SH-SY5Y (cell line): ENCODE measurements around the gene MTG1.

Source experiments
- GATA2 ChIP-seq: IDR thresholded peaks from 2 replicates; pipeline ENCODE4 v1.6.1; 2011; ENCODE audit warnings: mild to moderate bottlenecking, low read depth, low read length
- GATA3 ChIP-seq: IDR thresholded peaks from 2 replicates; pipeline ENCODE4 v1.6.1; 2011; ENCODE audit warnings: low read depth, mild to moderate bottlenecking, low read length, moderate library complexity

DNA sequence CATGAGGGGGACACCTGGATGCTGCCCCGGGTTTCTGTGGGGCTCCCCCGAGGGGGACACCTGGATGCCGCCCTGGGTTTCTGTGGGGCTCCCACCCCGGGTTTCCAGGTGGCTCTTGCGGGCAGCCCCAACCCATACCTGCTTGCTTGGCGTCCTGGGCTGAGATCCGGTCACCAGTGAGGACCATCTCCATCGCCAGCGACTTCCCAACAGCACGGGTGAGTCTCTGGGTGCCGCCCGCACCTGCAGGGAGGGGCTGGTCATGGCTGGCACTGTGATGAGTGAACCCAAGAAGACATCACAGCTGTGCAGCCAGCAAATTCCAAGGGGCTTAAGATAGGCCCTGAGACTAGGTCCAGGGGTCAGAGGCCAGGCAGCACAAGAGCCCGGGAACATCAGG, 27.2 kb upstream of the MTG1 start:
- TF ChIP-seq GATA2 (no peak), GATA3 (no peak)
